ENCODE data around the gene MANBA.

DNA sequence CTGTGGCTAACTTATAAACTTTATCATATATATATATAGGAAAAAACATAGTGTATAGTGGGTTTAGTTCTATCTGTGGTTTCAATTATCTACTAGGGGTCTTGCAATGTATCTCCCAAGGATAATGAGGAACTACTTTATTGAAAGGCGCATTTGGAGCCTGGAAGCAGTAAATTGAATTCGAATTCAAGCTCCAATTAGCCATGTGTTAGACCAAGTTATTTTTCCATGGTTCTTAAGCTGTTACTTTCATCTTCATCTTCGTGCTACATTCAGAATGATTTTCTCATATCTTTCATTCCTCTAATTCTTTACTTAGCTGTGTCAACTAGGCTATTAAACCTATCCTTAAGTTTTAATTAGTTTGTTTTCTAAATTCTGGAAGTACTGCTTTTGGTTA, 27.2 kb upstream of the MANBA start:
- no peak for TF ChIP-seq EP300 (IDR thresholded peaks at IDR 0.05; ENCODE audit: borderline replicate concordance)
- TF ChIP-seq RAD21 (IDR thresholded peaks at IDR 0.05; ENCODE audit: low read depth) = no peak
- TF ChIP-seq, protein P1, sequence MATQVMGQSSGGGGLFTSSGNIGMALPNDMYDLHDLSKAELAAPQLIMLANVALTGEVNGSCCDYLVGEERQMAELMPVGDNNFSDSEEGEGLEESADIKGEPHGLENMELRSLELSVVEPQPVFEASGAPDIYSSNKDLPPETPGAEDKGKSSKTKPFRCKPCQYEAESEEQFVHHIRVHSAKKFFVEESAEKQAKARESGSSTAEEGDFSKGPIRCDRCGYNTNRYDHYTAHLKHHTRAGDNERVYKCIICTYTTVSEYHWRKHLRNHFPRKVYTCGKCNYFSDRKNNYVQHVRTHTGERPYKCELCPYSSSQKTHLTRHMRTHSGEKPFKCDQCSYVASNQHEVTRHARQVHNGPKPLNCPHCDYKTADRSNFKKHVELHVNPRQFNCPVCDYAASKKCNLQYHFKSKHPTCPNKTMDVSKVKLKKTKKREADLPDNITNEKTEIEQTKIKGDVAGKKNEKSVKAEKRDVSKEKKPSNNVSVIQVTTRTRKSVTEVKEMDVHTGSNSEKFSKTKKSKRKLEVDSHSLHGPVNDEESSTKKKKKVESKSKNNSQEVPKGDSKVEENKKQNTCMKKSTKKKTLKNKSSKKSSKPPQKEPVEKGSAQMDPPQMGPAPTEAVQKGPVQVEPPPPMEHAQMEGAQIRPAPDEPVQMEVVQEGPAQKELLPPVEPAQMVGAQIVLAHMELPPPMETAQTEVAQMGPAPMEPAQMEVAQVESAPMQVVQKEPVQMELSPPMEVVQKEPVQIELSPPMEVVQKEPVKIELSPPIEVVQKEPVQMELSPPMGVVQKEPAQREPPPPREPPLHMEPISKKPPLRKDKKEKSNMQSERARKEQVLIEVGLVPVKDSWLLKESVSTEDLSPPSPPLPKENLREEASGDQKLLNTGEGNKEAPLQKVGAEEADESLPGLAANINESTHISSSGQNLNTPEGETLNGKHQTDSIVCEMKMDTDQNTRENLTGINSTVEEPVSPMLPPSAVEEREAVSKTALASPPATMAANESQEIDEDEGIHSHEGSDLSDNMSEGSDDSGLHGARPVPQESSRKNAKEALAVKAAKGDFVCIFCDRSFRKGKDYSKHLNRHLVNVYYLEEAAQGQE (IDR thresholded peaks at IDR 0.05; ENCODE audit: low read depth) = no peak
- TF ChIP-seq, protein P2, sequence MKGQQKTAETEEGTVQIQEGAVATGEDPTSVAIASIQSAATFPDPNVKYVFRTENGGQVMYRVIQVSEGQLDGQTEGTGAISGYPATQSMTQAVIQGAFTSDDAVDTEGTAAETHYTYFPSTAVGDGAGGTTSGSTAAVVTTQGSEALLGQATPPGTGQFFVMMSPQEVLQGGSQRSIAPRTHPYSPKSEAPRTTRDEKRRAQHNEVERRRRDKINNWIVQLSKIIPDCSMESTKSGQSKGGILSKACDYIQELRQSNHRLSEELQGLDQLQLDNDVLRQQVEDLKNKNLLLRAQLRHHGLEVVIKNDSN (IDR thresholded peaks at IDR 0.05) = no peak
- TF ChIP-seq TEAD4 (IDR thresholded peaks at IDR 0.05) = no peak
- TF ChIP-seq YY1 (IDR thresholded peaks at IDR 0.05; ENCODE audit: low read depth) = no peak
- no peak for TF ChIP-seq TAF1 (IDR thresholded peaks at IDR 0.05; ENCODE audit: low read depth)
- TF ChIP-seq CREB1 (IDR thresholded peaks at IDR 0.05; ENCODE audit: low read depth) = no peak
- TF ChIP-seq EGR1 (IDR thresholded peaks at IDR 0.05) = no peak
- no peak for TF ChIP-seq TCF12 (IDR thresholded peaks at IDR 0.05; ENCODE audit: low read depth)
- TF ChIP-seq FOXM1 (IDR thresholded peaks at IDR 0.05; ENCODE audit: borderline replicate concordance, low read depth) = no peak
